H1 (cell line): ENCODE measurements around the gene TPO. TPM values are rescaled to one million over a fixed set of nuclear protein-coding genes. Genes with fewer than 3 reads are reported as not detected.

Experiments
- CTCF ChIA-PET: fragments of 300-600 bp; sonication (Branson Sonifier 250); formaldehyde crosslinking; loops from one replicate; lab custom pipeline; 2021; ENCODE audit not compliant: partially characterized antibody; lab: Charles Lee
- POLR2A ChIA-PET: fragments of 300-600 bp; sonication (Branson Sonifier 250); formaldehyde crosslinking; loops from one replicate; lab custom pipeline; 2021; ENCODE audit warnings: inconsistent platforms; ENCODE audit not compliant: partially characterized antibody; lab: Charles Lee
- DNase-seq, 2 experiments: peaks; one replicate each; pipeline versions ENCODE4 v3.0.0 to v3.0.0-alpha.2; 2010 to 2022; ENCODE audit warnings: low spot score in 2 of 2, low read depth in 1 of 2, mixed read lengths in 1 of 2
- FAIRE-seq: peaks from 2 replicates; lab custom pipeline; 2011; peaks lifted over from hg19 to GRCh38; lab: Jason Lieb, UNC
- H2AFZ ChIP-seq: 2 replicates; pipeline ENCODE4 v1.8.1; 2012; ENCODE audit warnings: low read length, inconsistent platforms
- H2AK5ac ChIP-seq: 2 replicates; pipeline ENCODE4 v1.6.1; 2013; ENCODE audit warnings: low read depth, low read length
- H2BK120ac ChIP-seq: replicated peaks from 2 replicates; pipeline ENCODE3; 2013; ENCODE audit warnings: low read depth, low read length, inconsistent platforms
- H2BK12ac ChIP-seq: 2 replicates; pipeline ENCODE4 v1.6.1; 2013; ENCODE audit warnings: low read depth, low read length
- H2BK15ac ChIP-seq: 2 replicates; pipeline ENCODE4 v1.6.1; 2013; ENCODE audit warnings: low read length
- H2BK20ac ChIP-seq: 2 replicates; pipeline ENCODE4 v1.6.1; 2013; ENCODE audit warnings: low read length
- H2BK5ac ChIP-seq: 2 replicates; pipeline ENCODE4 v1.6.1; 2013; ENCODE audit warnings: low read depth, low read length
- H3K14ac ChIP-seq: 2 replicates; pipeline ENCODE4 v1.6.1; 2013; ENCODE audit warnings: inconsistent platforms; ENCODE audit not compliant: insufficient read length
- H3K18ac ChIP-seq: 2 replicates; pipeline ENCODE4 v1.6.1; 2013; ENCODE audit warnings: low read length; ENCODE audit errors: extremely low read depth
- H3K23ac ChIP-seq: 2 replicates; pipeline ENCODE4 v1.6.1; 2013; ENCODE audit warnings: inconsistent platforms; ENCODE audit not compliant: insufficient read length
- H3K23me2 ChIP-seq: 2 replicates; pipeline ENCODE4 v1.6.1; 2013; ENCODE audit warnings: low read depth, low read length
- H3K27ac ChIP-seq: 2 replicates; pipeline ENCODE4 v1.6.1; 2011; ENCODE audit warnings: low read depth, low read length, inconsistent platforms
- H3K27me3 ChIP-seq, 4 experiments: replicated peaks in 1 of 4; 1 replicate in 1 of 4; 2 replicates in 3 of 4; pipeline versions ENCODE4 v1.6.1 to v1.8.1; 2011 to 2013; ENCODE audit warnings: low read length in 3 of 4, mild to moderate bottlenecking in 3 of 4, inconsistent platforms in 2 of 4, mixed read lengths in 2 of 4, moderate library complexity in 1 of 4; ENCODE audit not compliant: control insufficient read depth in 3 of 4, insufficient read depth in 3 of 4; ENCODE audit errors: extremely low read depth in 1 of 4
- H3K36me3 ChIP-seq, 4 experiments: 2 replicates each; pipeline versions ENCODE4 v1.6.1 to v1.8.1; 2011 to 2013; ENCODE audit warnings: mild to moderate bottlenecking in 4 of 4, low read length in 3 of 4, moderate library complexity in 2 of 4, control low read depth in 1 of 4, inconsistent platforms in 1 of 4; ENCODE audit not compliant: insufficient read depth in 4 of 4, control insufficient read depth in 2 of 4
- H3K4ac ChIP-seq: replicated peaks from 2 replicates; pipeline ENCODE3; 2013; ENCODE audit warnings: low read length, low read depth, mixed read lengths, inconsistent platforms; ENCODE audit not compliant: insufficient read length
- H3K4me1 ChIP-seq, 4 experiments: replicated peaks in 1 of 4; 1 replicate in 1 of 4; 2 replicates in 3 of 4; pipeline versions ENCODE4 v1.6.1 to v1.8.1; 2011 to 2013; ENCODE audit warnings: low read length in 3 of 4, inconsistent platforms in 2 of 4, mixed read lengths in 1 of 4; ENCODE audit not compliant: insufficient read depth in 4 of 4, control insufficient read depth in 3 of 4
- H3K4me2 ChIP-seq, 2 experiments: 2 replicates each; pipeline versions ENCODE4 v1.6.1 to v1.8.1; 2011 to 2013; ENCODE audit warnings: low read depth in 2 of 2, low read length in 2 of 2, control low read depth in 1 of 2, inconsistent platforms in 1 of 2, mild to moderate bottlenecking in 1 of 2; ENCODE audit not compliant: insufficient read depth in 1 of 2
- H3K4me3 ChIP-seq, 4 experiments: fragments of 200-600, 300-600 bp in 1 of 4; sonication (generic), shearing (Covaris generic), sonication (Bioruptor Twin) in 1 of 4; 2 replicates each; pipeline versions ENCODE4 v1.5.1 to v1.8.1; 2011 to 2016; ENCODE audit warnings: low read length in 4 of 4, low read depth in 3 of 4, control low read depth in 2 of 4, inconsistent platforms in 2 of 4, mild to moderate bottlenecking in 2 of 4, mixed read lengths in 1 of 4, moderate library complexity in 1 of 4; ENCODE audit not compliant: insufficient read depth in 2 of 4; ENCODE audit errors: extremely low read depth in 1 of 4
- H3K56ac ChIP-seq: replicated peaks from 2 replicates; pipeline ENCODE3; 2013; ENCODE audit warnings: low read depth, mild to moderate bottlenecking, mixed read lengths, low read length, inconsistent platforms; ENCODE audit not compliant: insufficient read length
- H3K79me1 ChIP-seq: 2 replicates; pipeline ENCODE4 v1.6.1; 2013; ENCODE audit warnings: low read depth, low read length, control low read depth
- H3K79me2 ChIP-seq, 2 experiments: 2 replicates each; pipeline versions ENCODE4 v1.6.1 to v1.8.1; 2012 to 2013; ENCODE audit warnings: low read length in 2 of 2, mild to moderate bottlenecking in 2 of 2, inconsistent platforms in 1 of 2; ENCODE audit not compliant: insufficient read depth in 2 of 2, control insufficient read depth in 1 of 2
- H3K9ac ChIP-seq, 4 experiments: replicated peaks in 1 of 4; 1 replicate in 1 of 4; 2 replicates in 3 of 4; pipeline versions ENCODE4 v1.6.1 to v1.8.1; 2011 to 2013; ENCODE audit warnings: low read depth in 3 of 4, low read length in 3 of 4, control low read depth in 2 of 4, mild to moderate bottlenecking in 2 of 4, moderate library complexity in 2 of 4, inconsistent platforms in 1 of 4; ENCODE audit errors: extremely low read depth in 1 of 4
- H3K9me3 ChIP-seq, 2 experiments: 2 replicates each; pipeline versions ENCODE4 v1.6.1 to v1.8.1; 2012 to 2013; ENCODE audit warnings: mild to moderate bottlenecking in 2 of 2, moderate library complexity in 2 of 2, control low read depth in 1 of 2, inconsistent platforms in 1 of 2, low read depth in 1 of 2, low read length in 1 of 2, mixed read lengths in 1 of 2; ENCODE audit not compliant: insufficient read depth in 2 of 2
- H4K20me1 ChIP-seq, 2 experiments: replicated peaks in 1 of 2; 2 replicates each; pipeline versions ENCODE3 to v1.8.1; 2011 to 2013; ENCODE audit warnings: inconsistent platforms in 2 of 2, low read length in 2 of 2, mild to moderate bottlenecking in 1 of 2; ENCODE audit not compliant: insufficient read depth in 2 of 2, control insufficient read depth in 1 of 2
- H4K5ac ChIP-seq: 2 replicates; pipeline ENCODE4 v1.6.1; 2013; ENCODE audit warnings: low read length, low read depth, mixed read lengths, inconsistent platforms; ENCODE audit not compliant: insufficient read length
- H4K8ac ChIP-seq: 2 replicates; pipeline ENCODE4 v1.8.0; 2013; ENCODE audit warnings: mild to moderate bottlenecking, moderate library complexity, low read length, inconsistent platforms; ENCODE audit not compliant: insufficient read depth; ENCODE audit errors: extremely low read depth
- H4K91ac ChIP-seq: replicated peaks from 2 replicates; pipeline ENCODE3; 2013; ENCODE audit warnings: low read length, mixed read lengths, inconsistent platforms; ENCODE audit not compliant: insufficient read length
- WGBS, 2 experiments: shearing (Covaris generic) in 1 of 2; methylation state at CpG; one replicate each; pipeline versions ENCODE4 v1.1.6 to v1.1.7; 2013 to 2015; ENCODE audit warnings: low lambda C conversion rate in 2 of 2, mixed read lengths in 2 of 2, inconsistent platforms in 1 of 2, low coverage in 1 of 2, missing lambda C conversion rate in 1 of 2; ENCODE audit not compliant: insufficient replicate concordance in 2 of 2, insufficient coverage in 1 of 2, insufficient read length in 1 of 2; ENCODE audit errors: extremely low coverage in 1 of 2, missing lambda C conversion rate in 1 of 2; 5-methylcytosine and 5-hydroxymethylcytosine counted together
- polyA plus RNA-seq, 7 experiments: library from polyadenylated mRNA; depleted of rRNA in 3 of 7; stranded (reverse) in 5 of 7; unstranded in 2 of 7; fragments of >200 nt in 5 of 7; fragments of 200-250 nt in 2 of 7; gene quantifications; 1 replicate in 5 of 7; 2 replicates in 1 of 7; 4 replicates in 1 of 7; pipeline versions ENCODE4 v1.2.1 to v1.2.3, GENCODE V29; 2011 to 2013; ENCODE audit warnings: missing spikeins in 2 of 7, mixed read lengths in 2 of 7
- total RNA-seq: library from RNA; stranded (reverse); fragmentation: NEBNext Ultra II Directional; extraction: Animal tissue kit (Norgen Biotek cat#: 25700); gene quantifications from 2 replicates; pipeline ENCODE4 v1.2.1, GENCODE V29; 2021

Gene TPO
- total and polyA plus RNA-seq, 2 of the 8 experiments (the other 6 are each of a cell fraction or from before 2014, with no cell fraction given) = not detected

GRCh38 chr2:1577846-1578245, 164.6 kb downstream of the TPO start:
- no peak overlapping the region for H3K27ac ChIP-seq
- H3K4me1 ChIP-seq = peaks cover 0 to 5% (median 2%) of the 10 kb centered on the region in 4 experiments; a peak in 3 of 7 replicates
- FAIRE-seq (no peak), DNase-seq (no peak)
- no peak overlapping the region for H2BK20ac ChIP-seq
- no peak overlapping the region for H2AK5ac ChIP-seq
- H3K79me2 ChIP-seq = no peaks in the 10 kb centered on the region
- no peak overlapping the region for H2BK5ac ChIP-seq
- no peak overlapping the region for H3K14ac ChIP-seq
- H2BK120ac ChIP-seq = no peak overlapping the region
- H3K4ac ChIP-seq = no peak overlapping the region
- no peak overlapping the region for H4K91ac ChIP-seq
- no peak overlapping the region for H3K4me3 ChIP-seq
- H3K9ac ChIP-seq = no peak overlapping the region
- no peak overlapping the region for H2BK15ac ChIP-seq
- no peaks in the 10 kb centered on the region for H3K27me3 ChIP-seq
- H3K9me3 ChIP-seq = no peaks in the 10 kb centered on the region; a peak in 1 of 4 replicates
- POLR2A ChIA-PET = no interaction called here
- no peak overlapping the region for H3K18ac ChIP-seq
- WGBS, 2 experiments = 94% methylated on average over 5 of the region's 5 CpGs; no CpG with 5 or more reads in 1 of the 2 experiments
- H2AFZ ChIP-seq = no peak overlapping the region
- no peaks in the 10 kb centered on the region; the same call in 1 of the 2 replicates for H3K79me1 ChIP-seq
- H3K23me2 ChIP-seq = no peaks in the 10 kb centered on the region
- H4K8ac ChIP-seq = no peak overlapping the region
- no peak overlapping the region for H3K56ac ChIP-seq
- no peaks in the 10 kb centered on the region for H3K36me3 ChIP-seq
- peaks cover 0 to 2% of the 10 kb centered on the region in 2 experiments for H4K20me1 ChIP-seq
- H4K5ac ChIP-seq = no peak overlapping the region
- no peak overlapping the region for H3K23ac ChIP-seq
- CTCF ChIA-PET = no interaction called here
- H3K4me2 ChIP-seq = no peak overlapping the region
- no peak overlapping the region for H2BK12ac ChIP-seq
